Panc1 (cell line): Measurements from ENCODE around the gene SLC25A30.

Experiments used
- CTCF ChIP-seq: fragments of 450-650 bp; IDR thresholded peaks from 2 replicates; pipeline ENCODE4 v1.5.1; 2017; ENCODE audit warnings: mild to moderate bottlenecking
- POLR2AphosphoS5 ChIP-seq: IDR thresholded peaks from 2 replicates; pipeline ENCODE4 v1.6.1; 2012; ENCODE audit warnings: mild to moderate bottlenecking, low read depth, low read length, moderate library complexity
- REST ChIP-seq, 2 experiments: IDR thresholded peaks; 2 replicates each; pipeline ENCODE4 v1.6.1; 2011 to 2012; ENCODE audit warnings: low read depth in 2 of 2, control low read depth in 1 of 2, low read length in 1 of 2, mild to moderate bottlenecking in 1 of 2, moderate library complexity in 1 of 2; ENCODE audit not compliant: insufficient read depth in 1 of 2

- TF ChIP-seq CTCF (no peak), REST (IDR thresholded peaks at IDR 0.05; ENCODE audit: insufficient read depth in 1 of 2, low read depth in 2 of 2, low read length in 1 of 2) (no peak), POLR2AphosphoS5 (no peak)
These were observed 50.8 kb downstream of the SLC25A30 start for GRCh38 chr13:45367358-45367757.
